Activated CD8-positive, alpha-beta memory T cell treated with anti-CD3 and anti-CD28 coated beads, Interleukin-2, amount 10 ng/mL, durations not matched to agents 7 days and 5 days (primary cell): ENCODE measurements around the gene UBE2V1. TPM values are rescaled to one million over a fixed set of nuclear protein-coding genes. Genes with fewer than 3 reads are reported as not detected.
"Not testable (repeated sequence)": the region's sequence is repeated elsewhere in the genome, so short reads cannot be mapped to it uniquely, and the experiment has no call there.

Experiments used
- ATAC-seq: fragments of 150-1000 bp; cut with Tn5 transposase; one replicate; pipeline ENCODE4 v1.10.0; 2021; ENCODE audit warnings: moderate library complexity
- CTCF ChIA-PET: fragments of 350-600 bp; sonication (Branson Sonifier 250); formaldehyde crosslinking; loops from one replicate; lab custom pipeline; 2021; ENCODE audit warnings: antibody characterized with exemption; lab: Charles Lee
- DNase-seq: peaks from one replicate; pipeline ENCODE4 v3.0.0-alpha.2; 2020
- H3K27ac Mint-ChIP-seq: one replicate; pipeline ENCODE4 v1.8.0; 2021; ENCODE audit warnings: mild to moderate bottlenecking, mixed read lengths
- H3K27me3 Mint-ChIP-seq: one replicate; pipeline ENCODE4 v1.8.0; 2021; ENCODE audit warnings: mixed read lengths
- H3K36me3 Mint-ChIP-seq: one replicate; pipeline ENCODE4 v1.8.0; 2021; ENCODE audit warnings: mild to moderate bottlenecking, mixed read lengths
- H3K4me1 Mint-ChIP-seq: one replicate; pipeline ENCODE4 v1.8.0; 2021; ENCODE audit warnings: mixed read lengths
- H3K4me3 Mint-ChIP-seq: one replicate; pipeline ENCODE4 v1.8.0; 2021; ENCODE audit warnings: mild to moderate bottlenecking, moderate library complexity, mixed read lengths
- H3K9me3 Mint-ChIP-seq: one replicate; pipeline ENCODE4 v1.8.0; 2022; ENCODE audit warnings: low read depth, mixed read lengths
- total RNA-seq, 2 experiments: library from RNA; stranded (reverse); gene quantifications; one replicate each; pipeline ENCODE4 v1.2.3, GENCODE V29; 2021

The UBE2V1 gene
- total RNA-seq, 2 experiments from 2014 or later, result 140 to 158 TPM

DNA sequence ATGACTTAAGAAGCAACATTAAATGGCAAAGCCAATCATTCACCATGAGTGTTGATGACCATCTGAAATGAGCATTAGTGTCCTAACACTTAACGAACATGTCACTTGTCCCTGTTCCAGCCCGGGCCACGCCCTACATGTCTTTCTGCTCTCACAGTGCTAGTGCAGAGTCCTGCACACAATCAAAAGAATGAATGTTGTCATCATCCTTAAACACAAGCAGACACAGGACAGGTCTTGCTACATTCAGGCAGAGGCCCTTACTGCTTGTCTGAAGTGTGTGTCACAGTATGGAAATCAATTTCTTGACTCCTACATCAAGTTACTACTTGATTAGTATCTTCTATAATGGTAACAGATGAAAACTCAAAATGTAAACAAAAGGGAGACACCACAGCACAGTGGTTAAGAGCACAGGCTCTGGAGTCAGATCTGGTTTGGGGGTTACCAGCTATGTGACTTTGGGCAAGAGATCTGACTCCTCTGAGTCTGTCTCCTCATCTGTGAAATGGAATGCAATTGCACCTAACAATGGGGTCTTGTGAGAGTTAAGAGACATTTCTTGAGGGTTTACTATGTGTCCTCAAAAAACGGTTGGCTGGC lies 17.4 kb downstream of the UBE2V1 start:
- DNase-seq (no peak), ATAC-seq (no peak)
- Mint-ChIP-seq H3K4me3 (no peak overlapping the region), H3K36me3 (peaks cover 41% of the 10 kb centered on the region), H3K4me1 (peaks cover 44% of the 10 kb centered on the region), H3K9me3 (no peaks in the 10 kb centered on the region), H3K27ac (no peak overlapping the region), H3K27me3 (no peaks in the 10 kb centered on the region)
- CTCF ChIA-PET, result interaction anchor here (2.4 to 9.2 kb wide), 2 partner anchors 10 to 11 kb away, joined by 8 to 77 read pairs; no protein-coding TSS in a partner anchor

DNA sequence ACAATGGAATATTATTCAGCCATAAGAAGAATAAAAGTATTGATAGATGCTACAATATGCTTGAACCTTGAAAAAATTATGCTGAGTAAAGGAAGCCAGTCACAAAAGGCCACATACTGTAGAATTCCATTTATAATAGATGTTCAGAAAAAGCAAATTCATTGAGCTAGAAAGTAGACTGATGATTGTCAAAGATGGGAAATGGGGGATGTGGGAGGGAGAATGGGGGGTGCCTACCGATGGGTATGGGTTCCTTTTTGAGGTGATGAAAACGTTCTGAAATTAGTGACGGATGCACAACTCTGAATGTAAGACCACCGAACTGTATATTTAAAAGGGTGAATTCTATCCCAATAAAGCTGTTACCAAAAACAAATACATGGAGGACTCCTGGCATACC lies 18.4 kb downstream of the UBE2V1 start:
- no peak for ATAC-seq
- CTCF ChIA-PET, result interaction anchor here (2.0 to 3.2 kb wide), 2 partner anchors 10 to 23 kb away, joined by 7 to 25 read pairs; no protein-coding TSS in a partner anchor
- Mint-ChIP-seq H3K9me3 (no peaks in the 10 kb centered on the region), H3K36me3 (peaks cover 42% of the 10 kb centered on the region), H3K27ac (no peak overlapping the region), H3K4me3 (no peak overlapping the region), H3K27me3 (no peaks in the 10 kb centered on the region), H3K4me1 (peaks cover 50% of the 10 kb centered on the region)
- DNase-seq, result no peak

- ATAC-seq, result no peak
- Mint-ChIP-seq H3K4me1 (peaks cover 44% of the 10 kb centered on the region), H3K4me3 (no peak overlapping the region), H3K36me3 (peaks cover 43% of the 10 kb centered on the region), H3K9me3 (no peaks in the 10 kb centered on the region), H3K27me3 (no peaks in the 10 kb centered on the region), H3K27ac (no peak overlapping the region)
- DNase-seq, result no peak
- CTCF ChIA-PET, result interaction anchor here (1.0 to 3.2 kb wide), 6 partner anchors 8 to 367 kb away, joined by 3 to 25 read pairs (median 4); no protein-coding TSS in a partner anchor
Observed at GRCh38 chr20:50093240-50093639, 19.7 kb downstream of the UBE2V1 start.

DNA sequence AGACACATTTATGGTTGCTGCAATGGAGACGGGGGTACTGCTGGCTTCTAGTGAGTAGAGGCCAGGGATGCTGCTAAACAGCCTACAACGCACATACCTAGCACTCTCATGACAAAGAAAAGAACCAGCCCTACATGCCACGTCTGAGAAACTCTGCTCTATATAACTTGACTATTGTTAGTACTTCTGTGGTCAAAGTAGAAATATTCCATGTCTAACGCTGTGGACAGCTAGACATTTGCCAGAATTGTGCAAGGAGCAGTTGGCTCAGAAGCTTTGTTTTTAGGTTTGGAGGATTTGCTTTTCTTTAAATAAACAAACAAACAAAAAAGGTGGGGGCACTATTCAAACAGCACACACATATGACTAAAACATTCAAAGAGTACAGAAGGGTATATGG lies 20.5 kb downstream of the UBE2V1 start:
- Mint-ChIP-seq H3K4me1 (peaks cover 40% of the 10 kb centered on the region), H3K27ac (no peak overlapping the region), H3K36me3 (peaks cover 41% of the 10 kb centered on the region), H3K9me3 (no peaks in the 10 kb centered on the region), H3K4me3 (no peak overlapping the region), H3K27me3 (no peaks in the 10 kb centered on the region)
- DNase-seq, result no peak
- CTCF ChIA-PET, result interaction anchor here (1.0 to 3.2 kb wide), 5 partner anchors 10 to 368 kb away, joined by 3 to 25 read pairs (median 4); no protein-coding TSS in a partner anchor
- ATAC-seq, result no peak

- no peak overlapping the region for H3K27ac Mint-ChIP-seq
Observed at GRCh38 chr20:50089787-50090177, 23.2 kb downstream of the UBE2V1 start.

DNA sequence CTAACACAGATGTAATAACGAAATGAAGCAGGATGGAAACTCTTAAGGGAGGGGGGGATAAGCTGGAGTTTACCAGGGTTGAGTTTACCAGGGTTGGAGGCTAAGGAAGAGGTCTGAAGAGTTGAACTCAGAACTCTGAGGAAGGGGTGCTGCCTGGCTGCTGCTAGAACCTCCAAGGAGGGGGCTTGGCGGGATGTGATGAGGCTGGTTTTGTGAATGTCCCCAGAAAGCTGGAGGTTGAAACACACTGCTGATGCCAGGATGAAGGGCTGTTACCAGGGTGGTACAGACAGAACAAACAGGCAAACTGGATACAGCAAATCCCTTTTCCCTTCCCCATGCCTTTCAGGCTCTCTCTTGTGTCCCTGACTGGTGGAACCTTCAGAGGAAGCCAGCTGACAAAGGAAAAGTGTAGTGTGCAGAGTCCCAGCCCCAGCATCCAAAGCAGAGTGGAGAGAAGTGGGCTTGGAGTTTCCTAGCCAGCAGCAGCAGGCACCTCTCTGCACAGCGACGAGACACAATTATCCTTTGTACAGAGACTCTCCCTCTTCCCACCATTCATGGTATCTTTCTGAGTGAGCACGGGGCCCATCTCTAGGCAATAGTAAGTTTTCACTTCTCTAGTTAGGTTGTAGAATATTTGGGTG lies 23.7 kb downstream of the UBE2V1 start:
- CTCF ChIA-PET, result interaction anchor here (0.9 to 6.3 kb wide), 5 partner anchors 11 to 110 kb away, joined by 3 to 77 read pairs (median 4); no protein-coding TSS in a partner anchor

More at GRCh38 chr20:50089787-50090177, 23.2 kb downstream of the UBE2V1 start:
- H3K4me1 Mint-ChIP-seq, result peaks cover 38% of the 10 kb centered on the region
- H3K9me3 Mint-ChIP-seq, result no peaks in the 10 kb centered on the region
- DNase-seq (no peak), ATAC-seq (no peak)
- peaks cover 24% of the 10 kb centered on the region for H3K36me3 Mint-ChIP-seq
- H3K4me3 Mint-ChIP-seq, result no peak overlapping the region
- H3K27me3 Mint-ChIP-seq, result no peaks in the 10 kb centered on the region
- CTCF ChIA-PET, result interaction anchor here (1.1 to 1.7 kb wide), 3 partner anchors 17 to 111 kb away, joined by 3 to 8 read pairs (median 4); no protein-coding TSS in a partner anchor

GRCh38 chr20:50088022-50088421 lies 24.9 kb downstream of the UBE2V1 start:
- ATAC-seq, result no peak

More for the DNA sequence above, 23.7 kb downstream of the UBE2V1 start:
- DNase-seq (no peak), ATAC-seq (no peak)
- H3K27me3 Mint-ChIP-seq, result no peaks in the 10 kb centered on the region
- peaks cover 38% of the 10 kb centered on the region for H3K4me1 Mint-ChIP-seq
- H3K4me3 Mint-ChIP-seq, result no peak overlapping the region
- H3K9me3 Mint-ChIP-seq, result no peaks in the 10 kb centered on the region
- peaks cover 22% of the 10 kb centered on the region for H3K36me3 Mint-ChIP-seq
- H3K27ac Mint-ChIP-seq, result peak overlapping the region; percentile 65

GRCh38 chr20:50085481-50086365 lies 27.2 kb downstream of the UBE2V1 start:
- ATAC-seq, result peak; percentile 79
- Mint-ChIP-seq H3K36me3 (peaks cover 21% of the 10 kb centered on the region), H3K27me3 (no peaks in the 10 kb centered on the region), H3K4me3 (peak overlapping the region; percentile 11), H3K27ac (peak overlapping the region; percentile 81), H3K4me1 (peaks cover 26% of the 10 kb centered on the region), H3K9me3 (no peaks in the 10 kb centered on the region)
- CTCF ChIA-PET, result interaction anchor here (0.6 to 6.3 kb wide), 25 partner anchors 8 to 148 kb away, joined by 3 to 77 read pairs (median 5); partner anchors contain the start of gene PEDS1
- peak; percentile 54 for DNase-seq

More at GRCh38 chr20:50088022-50088421, 24.9 kb downstream of the UBE2V1 start:
- Mint-ChIP-seq H3K27ac (no peak overlapping the region), H3K27me3 (no peaks in the 10 kb centered on the region), H3K4me1 (peaks cover 35% of the 10 kb centered on the region), H3K4me3 (no peak overlapping the region), H3K36me3 (peaks cover 16% of the 10 kb centered on the region), H3K9me3 (no peaks in the 10 kb centered on the region)
- DNase-seq, result no peak
- CTCF ChIA-PET, result interaction anchor here (0.7 to 6.3 kb wide), 5 partner anchors 12 to 109 kb away, joined by 3 to 77 read pairs (median 3); no protein-coding TSS in a partner anchor

DNA sequence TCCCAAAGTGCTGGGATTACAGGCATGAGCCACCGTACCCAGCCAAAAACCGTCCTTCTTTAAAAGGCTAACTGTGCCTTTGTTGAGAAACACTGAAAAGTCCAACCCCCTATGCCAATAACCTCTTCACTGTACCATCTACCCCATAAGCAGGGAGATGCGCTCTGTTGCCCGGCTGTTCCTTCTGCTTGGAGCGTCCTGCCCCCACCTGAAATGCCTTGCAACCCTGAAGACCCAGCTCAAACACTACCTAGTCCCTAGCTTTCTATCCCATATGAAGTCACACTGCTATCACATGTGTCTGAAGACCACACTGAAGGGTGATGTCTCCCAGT lies 27.8 kb downstream of the UBE2V1 start:
- Mint-ChIP-seq H3K36me3 (peaks cover 18% of the 10 kb centered on the region), H3K9me3 (no peaks in the 10 kb centered on the region), H3K4me1 (peaks cover 20% of the 10 kb centered on the region), H3K27me3 (no peaks in the 10 kb centered on the region), H3K4me3 (no peak overlapping the region), H3K27ac (peak overlapping the region; percentile 81)
- CTCF ChIA-PET, result interaction anchor here (0.6 to 6.3 kb wide), 21 partner anchors 8 to 154 kb away, joined by 3 to 77 read pairs (median 5); partner anchors contain the start of gene PEDS1
- peak; percentile 34 for ATAC-seq
- no peak for DNase-seq

- no peak for ATAC-seq
- Mint-ChIP-seq H3K9me3 (no peaks in the 10 kb centered on the region), H3K27me3 (no peaks in the 10 kb centered on the region), H3K4me1 (peaks cover 16% of the 10 kb centered on the region), H3K27ac (no peak overlapping the region), H3K36me3 (peaks cover 15% of the 10 kb centered on the region), H3K4me3 (no peak overlapping the region)
- no peak for DNase-seq
- CTCF ChIA-PET, result interaction anchor here (1.1 to 6.3 kb wide), 8 partner anchors 12 to 114 kb away, joined by 4 to 77 read pairs (median 10); no protein-coding TSS in a partner anchor
Observed at GRCh38 chr20:50083034-50083433, 29.9 kb downstream of the UBE2V1 start.

- CTCF ChIA-PET, result interaction anchor here (1.1 to 5.5 kb wide), 4 partner anchors 11 to 106 kb away, joined by 4 to 37 read pairs (median 20); no protein-coding TSS in a partner anchor
- not testable (repeated sequence) for H3K9me3 Mint-ChIP-seq, H3K27me3 Mint-ChIP-seq, H3K4me3 Mint-ChIP-seq, H3K27ac Mint-ChIP-seq, DNase-seq, ATAC-seq
- peaks cover 16% of the 10 kb centered on the region for H3K4me1 Mint-ChIP-seq
- peaks cover 13% of the 10 kb centered on the region for H3K36me3 Mint-ChIP-seq
Observed at GRCh38 chr20:50082056-50082455, 30.9 kb downstream of the UBE2V1 start.

DNA sequence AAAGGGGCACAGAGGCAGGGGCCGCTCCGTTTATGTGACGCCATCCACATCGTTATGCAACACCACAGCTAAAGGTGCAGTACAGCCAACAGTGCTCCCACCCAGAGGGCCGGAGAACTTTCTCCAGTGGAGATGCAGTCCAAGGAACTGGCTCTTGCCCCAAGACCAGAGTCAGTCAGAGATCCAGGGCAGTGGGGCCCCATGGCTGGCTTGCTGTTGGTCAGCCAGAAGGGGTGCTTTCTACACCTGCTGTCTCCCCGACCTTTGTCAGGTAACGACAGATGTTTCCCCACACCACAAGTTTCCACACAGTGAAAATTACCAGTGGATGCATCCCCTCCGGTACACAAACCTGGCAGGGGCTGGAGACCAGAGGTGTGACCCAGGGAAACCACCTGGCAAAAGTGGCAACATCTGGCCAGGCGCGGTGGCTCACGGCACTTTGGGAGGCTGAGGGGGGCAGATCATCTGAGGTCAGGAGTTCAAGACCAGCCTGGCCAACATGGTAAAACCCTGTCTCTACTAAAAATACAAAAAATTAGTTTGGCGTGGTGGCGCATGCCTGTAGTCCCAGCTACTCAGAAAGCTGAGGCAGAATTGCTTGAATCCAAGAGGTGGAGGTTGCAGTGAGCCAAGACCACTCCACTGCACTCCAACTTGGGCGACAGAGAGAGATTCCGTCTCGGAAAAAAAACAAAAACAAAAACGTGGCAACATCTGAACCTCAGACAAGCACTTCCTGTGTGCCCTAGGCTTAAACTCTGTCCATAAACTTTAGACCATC lies 34.9 kb downstream of the UBE2V1 start:
- CTCF ChIA-PET, result interaction anchor here (1.4 to 14.7 kb wide), 2 partner anchors 8 to 100 kb away, joined by 9 to 481 read pairs; partner anchors contain the start of gene SNAI1
- Mint-ChIP-seq H3K36me3 (peaks cover 11% of the 10 kb centered on the region), H3K4me3 (no peak overlapping the region), H3K27ac (no peak overlapping the region), H3K9me3 (no peaks in the 10 kb centered on the region), H3K27me3 (no peaks in the 10 kb centered on the region), H3K4me1 (peaks cover 5% of the 10 kb centered on the region)
- no peak for DNase-seq
- ATAC-seq, result no peak
